ENCODE data around the gene TMTC1.

GRCh38 chr12:29509503-29509902 lies 274.2 kb downstream of the TMTC1 start:
- no peak for TF ChIP-seq CTCF (IDR thresholded peaks at IDR 0.05)
- no peak for TF ChIP-seq POLR2A (IDR thresholded peaks at IDR 0.05)

Measured in uterus (tissue), 2 donors.